K562 (cell line): ENCODE measurements around the gene FARP1. TPM values are rescaled to one million over a fixed set of nuclear protein-coding genes. Genes with fewer than 3 reads are reported as not detected.

Experiments
- ATAC-seq: fragments of 200-7000 bp; cut with Tn5 transposase; 3 replicates; pipeline ENCODE4 v1.9.1; 2020; ENCODE audit warnings: moderate library complexity
- BruUV-seq: library from RNA; stranded (reverse); fragments of 400-500 nt; replicated peaks from 2 replicates; lab custom pipeline; 2021; lab: Mats Ljungman, UMichigan
- CTCF ChIA-PET: fragments of 300-600 bp; formaldehyde crosslinking; extraction: SDS; loops from one replicate; lab custom pipeline; 2021; ENCODE audit warnings: low intra/inter-chr PET ratio; lab: Yijun Ruan, JAX
- POLR2A ChIA-PET: fragments of 300-600, 350-650 bp; sonication (Branson Sonifier 250); formaldehyde crosslinking; extraction: SDS; loops from one replicate; lab custom pipeline; 2021; ENCODE audit warnings: antibody characterized with exemption, inconsistent platforms; lab: Yijun Ruan, JAX
- DNase-seq, 4 experiments: peaks; one replicate each; pipeline versions ENCODE4 v3.0.0 to v3.0.0-alpha.2; 2011 to 2018; ENCODE audit warnings: low spot score in 3 of 4, mixed read lengths in 3 of 4; ENCODE audit errors: extremely low read depth in 1 of 4
- FAIRE-seq: peaks from 2 replicates; lab custom pipeline; 2011; peaks lifted over from hg19 to GRCh38; lab: Jason Lieb, UNC
- H2AFZ ChIP-seq: 2 replicates; pipeline ENCODE4 v1.6.0; 2011; ENCODE audit warnings: low read depth, low read length, control low read depth, inconsistent platforms
- H3K27ac ChIP-seq: fragments of 200-600 bp; 3 replicates; pipeline ENCODE4 v1.8.0; 2011; ENCODE audit warnings: low read depth, mild to moderate bottlenecking, control low read depth, inconsistent platforms, low read length, moderate library complexity, mixed read lengths; ENCODE audit errors: extremely low read depth
- H3K27me3 ChIP-seq, 2 experiments: fragments of 300-600 bp in 1 of 2; 2 replicates in 1 of 2; 3 replicates in 1 of 2; pipeline versions ENCODE4 v1.6.0 to v1.8.0; 2011; ENCODE audit warnings: inconsistent platforms in 2 of 2, low read length in 2 of 2, mild to moderate bottlenecking in 1 of 2, mixed read lengths in 1 of 2, moderate library complexity in 1 of 2; ENCODE audit not compliant: control insufficient read depth in 2 of 2, insufficient read depth in 2 of 2
- H3K36me3 ChIP-seq: fragments of 300-600 bp; 3 replicates; pipeline ENCODE4 v1.8.0; 2011; ENCODE audit warnings: mild to moderate bottlenecking, low read length, inconsistent platforms; ENCODE audit not compliant: control insufficient read depth, insufficient read depth
- H3K4me1 ChIP-seq, 2 experiments: fragments of 200-600 bp in 1 of 2; replicated peaks in 1 of 2; 2 replicates in 1 of 2; 3 replicates in 1 of 2; pipeline versions ENCODE4 v1.5.1 to v1.8.0; 2011; ENCODE audit warnings: inconsistent platforms in 2 of 2, low read length in 2 of 2, mild to moderate bottlenecking in 1 of 2, mixed read lengths in 1 of 2, moderate library complexity in 1 of 2; ENCODE audit not compliant: control insufficient read depth in 2 of 2, insufficient read depth in 2 of 2
- H3K4me2 ChIP-seq: 2 replicates; pipeline ENCODE4 v1.6.1; 2011; ENCODE audit warnings: low read length, control low read depth, inconsistent platforms, mixed read lengths; ENCODE audit not compliant: insufficient read depth
- H3K4me3 ChIP-seq: fragments of 200-600 bp; sonication (generic), shearing (Covaris generic); 2 replicates; pipeline ENCODE4 v1.5.1; 2016; ENCODE audit warnings: control low read depth, inconsistent platforms
- H3K79me2 ChIP-seq: fragments of 200-600 bp; 3 replicates; pipeline ENCODE4 v1.8.0; 2011; ENCODE audit warnings: low read length, inconsistent platforms; ENCODE audit not compliant: control insufficient read depth, insufficient read depth
- H3K9ac ChIP-seq, 2 experiments: 2 replicates each; pipeline versions ENCODE4 v1.6.0 to v1.6.1; 2011; ENCODE audit warnings: low read depth in 2 of 2, low read length in 2 of 2, control low read depth in 1 of 2, inconsistent platforms in 1 of 2, mild to moderate bottlenecking in 1 of 2, mixed read lengths in 1 of 2; ENCODE audit not compliant: insufficient read depth in 1 of 2
- H3K9me1 ChIP-seq: one replicate; pipeline ENCODE4 v1.6.0; 2011; ENCODE audit warnings: inconsistent platforms, mild to moderate bottlenecking, low read length, moderate library complexity; ENCODE audit not compliant: control insufficient read depth, insufficient read depth
- H3K9me3 ChIP-seq: replicated peaks from 2 replicates; pipeline ENCODE4 v1.5.1; 2011; ENCODE audit warnings: low read depth, low read length, inconsistent platforms; ENCODE audit not compliant: control insufficient read depth, insufficient read depth
- H4K20me1 ChIP-seq: replicated peaks from 2 replicates; pipeline ENCODE4 v1.6.1; 2011; ENCODE audit warnings: low read length, inconsistent platforms, mixed read lengths; ENCODE audit not compliant: control insufficient read depth, insufficient read depth
- DPF2 ChIP-seq: fragments of 450-650 bp; IDR thresholded peaks from 2 replicates; pipeline ENCODE4 v1.6.1; 2016
- FOXA3 ChIP-seq, 2 experiments: fragments of 450-650 bp in 1 of 2; sonication (generic) in 1 of 2; formaldehyde crosslinking; IDR thresholded peaks in 1 of 2; conservative IDR thresholded peaks in 1 of 2; 2 replicates each; pipeline versions ENCODE4 v1.4.0 to v1.8.0; 2020 to 2022; ENCODE audit warnings: mild to moderate bottlenecking in 2 of 2, missing genetic modification reagents in 1 of 2
- KAT8 ChIP-seq: fragments of 450-650 bp; IDR thresholded peaks from 2 replicates; pipeline ENCODE4 v1.6.1; 2016; ENCODE audit warnings: low read depth, mild to moderate bottlenecking
- RBM22 ChIP-seq: fragments of 200-400 bp; formaldehyde crosslinking; IDR thresholded peaks from 2 replicates; pipeline ENCODE4 v1.6.1; 2018; ENCODE audit warnings: low read length, low read depth; ENCODE audit not compliant: poor library complexity, severe bottlenecking
- TCF15 ChIP-seq: fragments of 250-450 bp; sonication (Bioruptor Pico); IDR thresholded peaks from 2 replicates; pipeline ENCODE4 v1.8.0; 2022; ENCODE audit warnings: moderate library complexity, mild to moderate bottlenecking, inconsistent platforms
- U2AF2 ChIP-seq: fragments of 200-400 bp; formaldehyde crosslinking; optimal IDR thresholded peaks from 2 replicates; pipeline ENCODE3; 2017; ENCODE audit warnings: low read depth, mild to moderate bottlenecking, low read length
- ZBTB34 ChIP-seq: fragments of 250-450 bp; sonication (Bioruptor Pico); IDR thresholded peaks from 2 replicates; pipeline ENCODE4 v1.8.0; 2021; ENCODE audit warnings: mild to moderate bottlenecking, moderate library complexity
- ZNF707 ChIP-seq: fragments of 250-450 bp; sonication (Bioruptor Pico); conservative IDR thresholded peaks from 2 replicates; pipeline ENCODE4 v1.8.0; 2022; ENCODE audit warnings: inconsistent platforms, mild to moderate bottlenecking, moderate library complexity
- WGBS: fragments of 100-300 bp; shearing (Covaris generic); methylation state at CpG from one replicate; pipeline ENCODE4 v1.1.6; 2016; ENCODE audit warnings: low coverage, mixed read lengths; ENCODE audit not compliant: insufficient coverage; ENCODE audit errors: missing lambda C conversion rate; 5-methylcytosine and 5-hydroxymethylcytosine counted together
- in situ Hi-C: fragments of 300-500 bp; cut with MboI; formaldehyde crosslinking; loops from 4 replicates; pipeline ENCODE4 v1.15.0; 2018; ENCODE audit warnings: inconsistent platforms, mixed read lengths
- intact Hi-C: fragments of 100-400 bp; cut with micrococcal nuclease; formaldehyde crosslinking; loops from 2 replicates; pipeline ENCODE4 v1.14.2; 2022
- polyA plus RNA-seq, 8 experiments: library from polyadenylated mRNA; depleted of rRNA in 4 of 8; stranded (reverse) in 5 of 8; unstranded in 3 of 8; fragments of >200 nt; fragmentation: Nextera tagmentation in 2 of 8; fragmentation: Illumina TruSeq in 1 of 8; extraction: Ambion mirVana in 2 of 8; extraction: Trizol in 1 of 8; gene quantifications; 2 replicates each; pipeline versions ENCODE4 v1.2.1 to v1.2.3, GENCODE V29; 2011 to 2014; ENCODE audit warnings: inconsistent platforms in 1 of 8, missing spikeins in 1 of 8
- total RNA-seq, 7 experiments: library from RNA; depleted of rRNA in 6 of 7; stranded (reverse); fragments of >200 nt in 6 of 7; fragmentation: Illumina TruSeq in 2 of 7; extraction: Trizol in 2 of 7; gene quantifications; 2 replicates each; pipeline versions ENCODE4 v1.2.1 to v1.2.3, GENCODE V29; 2011 to 2021; ENCODE audit warnings: low replicate concordance in 1 of 7
- TF ChIP-seq, protein P1 (sequence below): fragments of 450-650 bp; IDR thresholded peaks from 2 replicates; pipeline ENCODE4 v1.6.1; 2017; ENCODE audit warnings: mild to moderate bottlenecking, moderate library complexity
- TF ChIP-seq, protein P2 (sequence below): fragments of 250-450 bp; sonication (Bioruptor Pico); IDR thresholded peaks from 2 replicates; pipeline ENCODE4 v1.4.0; 2020; ENCODE audit warnings: mild to moderate bottlenecking

Gene FARP1
- total and polyA plus RNA-seq, 9 of the 15 experiments (the other 6 are each of a cell fraction or from before 2014, with no cell fraction given): 0.03 to 0.29 (median 0.05) TPM; not detected in 3

DNA sequence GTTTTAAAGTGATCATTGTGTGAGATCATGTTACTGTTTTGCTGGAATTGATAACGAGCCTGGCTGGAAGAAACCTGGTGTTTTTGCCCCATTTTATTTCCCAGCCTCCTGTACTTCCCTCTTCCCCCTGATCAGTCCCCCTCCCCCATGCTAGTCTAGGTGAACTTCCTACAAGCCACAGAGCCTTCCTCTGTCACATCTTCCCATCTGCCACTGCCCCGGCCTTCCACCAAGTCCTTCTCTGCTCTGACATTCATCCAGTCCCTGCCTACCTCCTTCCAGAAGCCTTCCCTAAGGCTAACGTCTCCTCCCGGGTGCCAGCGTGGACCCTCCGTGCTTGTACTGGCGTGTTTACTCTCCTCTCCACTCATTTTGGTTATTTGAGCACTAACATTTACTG, 14.3 kb downstream of the FARP1 start:
- no peak for TF ChIP-seq FOXA3 (CRISPR knock-in tag; conservative IDR thresholded peaks at IDR 0.05 in 1 of 2, IDR thresholded peaks at IDR 0.05 in 1 of 2)
- no peak for TF ChIP-seq RBM22
- TF ChIP-seq DPF2: no peak
- no peak for TF ChIP-seq KAT8
- TF ChIP-seq, protein P1, sequence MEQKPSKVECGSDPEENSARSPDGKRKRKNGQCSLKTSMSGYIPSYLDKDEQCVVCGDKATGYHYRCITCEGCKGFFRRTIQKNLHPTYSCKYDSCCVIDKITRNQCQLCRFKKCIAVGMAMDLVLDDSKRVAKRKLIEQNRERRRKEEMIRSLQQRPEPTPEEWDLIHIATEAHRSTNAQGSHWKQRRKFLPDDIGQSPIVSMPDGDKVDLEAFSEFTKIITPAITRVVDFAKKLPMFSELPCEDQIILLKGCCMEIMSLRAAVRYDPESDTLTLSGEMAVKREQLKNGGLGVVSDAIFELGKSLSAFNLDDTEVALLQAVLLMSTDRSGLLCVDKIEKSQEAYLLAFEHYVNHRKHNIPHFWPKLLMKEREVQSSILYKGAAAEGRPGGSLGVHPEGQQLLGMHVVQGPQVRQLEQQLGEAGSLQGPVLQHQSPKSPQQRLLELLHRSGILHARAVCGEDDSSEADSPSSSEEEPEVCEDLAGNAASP: no peak
- no peak for TF ChIP-seq TCF15 (CRISPR knock-in tag)
- TF ChIP-seq, protein P2, sequence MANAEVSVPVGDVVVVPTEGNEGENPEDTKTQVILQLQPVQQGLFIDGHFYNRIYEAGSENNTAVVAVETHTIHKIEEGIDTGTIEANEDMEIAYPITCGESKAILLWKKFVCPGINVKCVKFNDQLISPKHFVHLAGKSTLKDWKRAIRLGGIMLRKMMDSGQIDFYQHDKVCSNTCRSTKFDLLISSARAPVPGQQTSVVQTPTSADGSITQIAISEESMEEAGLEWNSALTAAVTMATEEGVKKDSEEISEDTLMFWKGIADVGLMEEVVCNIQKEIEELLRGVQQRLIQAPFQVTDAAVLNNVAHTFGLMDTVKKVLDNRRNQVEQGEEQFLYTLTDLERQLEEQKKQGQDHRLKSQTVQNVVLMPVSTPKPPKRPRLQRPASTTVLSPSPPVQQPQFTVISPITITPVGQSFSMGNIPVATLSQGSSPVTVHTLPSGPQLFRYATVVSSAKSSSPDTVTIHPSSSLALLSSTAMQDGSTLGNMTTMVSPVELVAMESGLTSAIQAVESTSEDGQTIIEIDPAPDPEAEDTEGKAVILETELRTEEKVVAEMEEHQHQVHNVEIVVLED: no peak
- TF ChIP-seq U2AF2: no peak
- no peak for TF ChIP-seq ZNF707 (CRISPR knock-in tag)
- TF ChIP-seq ZBTB34 (CRISPR knock-in tag): no peak
- TF ChIP-seq, all 486 proteins: peak for 0
- intact Hi-C loops (no loop called here), in situ Hi-C loops (no loop called here)
- no peak overlapping the region for H3K9ac ChIP-seq
- H4K20me1 ChIP-seq: no peaks in the 10 kb centered on the region
- 0% methylated on average over 7 of the region's 7 CpGs for WGBS
- H3K79me2 ChIP-seq: no peaks in the 10 kb centered on the region
- H2AFZ ChIP-seq: no peak overlapping the region
- H3K27me3 ChIP-seq: no peaks in the 10 kb centered on the region
- H3K9me3 ChIP-seq: no peaks in the 10 kb centered on the region
- H3K36me3 ChIP-seq: no peaks in the 10 kb centered on the region
- H3K9me1 ChIP-seq: no peaks in the 10 kb centered on the region
- H3K4me1 ChIP-seq: no peaks in the 10 kb centered on the region
- CTCF ChIA-PET: no interaction called here
- no peak overlapping the region for H3K4me3 ChIP-seq
- BruUV-seq: no TSS peak
- no peak overlapping the region for H3K4me2 ChIP-seq
- no peak overlapping the region for H3K27ac ChIP-seq
- POLR2A ChIA-PET: no interaction called here
- ATAC-seq (no peak), DNase-seq (no peak), FAIRE-seq (no peak)
